Colonic mucosa (tissue), 4 donors: Measurements from ENCODE around the gene RIPK4. TPM values are rescaled to one million over a fixed set of nuclear protein-coding genes. Genes with fewer than 3 reads are reported as not detected.
"Not testable (repeated sequence)": the region's sequence is repeated elsewhere in the genome, so short reads cannot be mapped to it uniquely, and the experiment has no call there.

ENCODE experiments used
- DNase-seq: peaks from one replicate; pipeline ENCODE4 v3.0.0-alpha.2; 2020
- H3K27ac ChIP-seq: fragments of 200-600 bp; one replicate; pipeline ENCODE4 v1.8.0; 2021
- H3K27me3 ChIP-seq: fragments of 200-600 bp; one replicate; pipeline ENCODE4 v1.8.0; 2021
- H3K36me3 ChIP-seq: fragments of 200-600 bp; one replicate; pipeline ENCODE4 v1.8.0; 2021
- H3K4me1 ChIP-seq: fragments of 200-600 bp; one replicate; pipeline ENCODE4 v1.8.0; 2021; ENCODE audit warnings: mild to moderate bottlenecking
- H3K4me3 ChIP-seq: fragments of 200-600 bp; one replicate; pipeline ENCODE4 v1.8.0; 2021
- H3K9ac ChIP-seq, 2 donors: one replicate each; pipeline ENCODE4 v1.7.0; 2013; ENCODE audit warnings: control low read depth in 2 of 2, low read depth in 2 of 2, low read length in 2 of 2
- H3K9me3 ChIP-seq: fragments of 200-600 bp; one replicate; pipeline ENCODE4 v1.8.0; 2021
- intact Hi-C: fragments of 100-400 bp; cut with DNase I; formaldehyde crosslinking; loops from one replicate; pipeline ENCODE4 v1.14.1; 2022
- total RNA-seq, 2 donors: library from RNA; stranded (reverse); fragmentation: NEBNext Ultra II Directional in 1 of 2; extraction: Animal tissue kit (Norgen Biotek cat#: 25700) in 1 of 2; gene quantifications; one replicate each; pipeline ENCODE4 v1.2.1, GENCODE V29; 2021
- TF ChIP-seq, protein P1 (sequence below): fragments of 200-600 bp; IDR thresholded peaks from one replicate; pipeline ENCODE4 v1.8.0; 2022; ENCODE audit warnings: antibody characterized with exemption, mild to moderate bottlenecking
- donor health status: healthy.
- donor health status: DM: no; HTN: no; CAD: no.
- donor health status: DM: no; HTN: no; CAD: no.

RIPK4 gene
- total RNA-seq, 2 donors from 2014 or later, result 10.1 to 10.5 TPM

DNA sequence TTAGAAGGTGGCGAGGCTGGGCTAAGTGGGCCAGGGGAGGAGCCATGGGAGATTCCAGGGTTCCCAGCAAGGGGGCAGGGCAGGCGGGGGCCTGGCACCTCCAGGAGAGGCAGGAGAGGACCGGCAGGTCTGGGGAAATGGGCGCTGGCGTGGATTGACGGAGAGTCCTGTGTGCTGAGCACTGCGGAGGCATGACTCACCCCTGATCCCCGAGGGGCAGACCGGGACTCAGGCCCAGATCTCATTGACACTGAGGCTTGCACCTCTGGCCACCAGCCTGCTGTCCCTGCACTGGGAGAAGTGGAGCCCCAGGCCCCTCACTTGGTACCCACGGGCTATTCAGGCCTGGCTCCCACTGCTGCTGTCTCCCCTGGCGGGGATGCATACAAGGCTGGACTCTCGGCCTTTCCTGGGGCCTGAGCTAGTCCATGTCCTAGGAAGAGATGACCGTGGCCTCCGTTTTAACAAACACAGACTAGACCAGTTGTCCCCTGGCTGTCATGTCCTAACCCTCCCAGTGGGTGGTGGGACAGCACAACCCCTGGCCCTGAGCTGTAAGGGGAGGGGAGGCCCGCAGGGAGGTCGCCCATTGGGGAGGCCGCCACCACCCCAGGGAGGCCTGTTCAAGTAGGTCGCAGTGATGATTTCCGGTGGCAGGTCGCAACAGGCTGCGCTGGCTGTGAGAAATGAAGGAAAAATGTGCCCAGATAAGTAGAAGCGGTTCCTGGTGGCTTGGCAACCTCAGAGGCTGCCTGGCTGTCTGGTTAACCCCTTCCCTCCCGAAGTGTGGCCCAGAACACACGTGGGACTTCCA lies 39.7 kb downstream of the RIPK4 start:
- TF ChIP-seq, protein P1, sequence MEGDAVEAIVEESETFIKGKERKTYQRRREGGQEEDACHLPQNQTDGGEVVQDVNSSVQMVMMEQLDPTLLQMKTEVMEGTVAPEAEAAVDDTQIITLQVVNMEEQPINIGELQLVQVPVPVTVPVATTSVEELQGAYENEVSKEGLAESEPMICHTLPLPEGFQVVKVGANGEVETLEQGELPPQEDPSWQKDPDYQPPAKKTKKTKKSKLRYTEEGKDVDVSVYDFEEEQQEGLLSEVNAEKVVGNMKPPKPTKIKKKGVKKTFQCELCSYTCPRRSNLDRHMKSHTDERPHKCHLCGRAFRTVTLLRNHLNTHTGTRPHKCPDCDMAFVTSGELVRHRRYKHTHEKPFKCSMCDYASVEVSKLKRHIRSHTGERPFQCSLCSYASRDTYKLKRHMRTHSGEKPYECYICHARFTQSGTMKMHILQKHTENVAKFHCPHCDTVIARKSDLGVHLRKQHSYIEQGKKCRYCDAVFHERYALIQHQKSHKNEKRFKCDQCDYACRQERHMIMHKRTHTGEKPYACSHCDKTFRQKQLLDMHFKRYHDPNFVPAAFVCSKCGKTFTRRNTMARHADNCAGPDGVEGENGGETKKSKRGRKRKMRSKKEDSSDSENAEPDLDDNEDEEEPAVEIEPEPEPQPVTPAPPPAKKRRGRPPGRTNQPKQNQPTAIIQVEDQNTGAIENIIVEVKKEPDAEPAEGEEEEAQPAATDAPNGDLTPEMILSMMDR, result no peak
- H3K9ac ChIP-seq, result no peak overlapping the region
- H3K27ac ChIP-seq, result no peak overlapping the region
- H3K27me3 ChIP-seq, result no peaks in the 10 kb centered on the region
- H3K36me3 ChIP-seq, result no peaks in the 10 kb centered on the region
- intact Hi-C loops, result no loop called here
- no peaks in the 10 kb centered on the region for H3K4me1 ChIP-seq
- no peak overlapping the region for H3K4me3 ChIP-seq
- H3K9me3 ChIP-seq, result no peaks in the 10 kb centered on the region
- DNase-seq, result no peak

DNA sequence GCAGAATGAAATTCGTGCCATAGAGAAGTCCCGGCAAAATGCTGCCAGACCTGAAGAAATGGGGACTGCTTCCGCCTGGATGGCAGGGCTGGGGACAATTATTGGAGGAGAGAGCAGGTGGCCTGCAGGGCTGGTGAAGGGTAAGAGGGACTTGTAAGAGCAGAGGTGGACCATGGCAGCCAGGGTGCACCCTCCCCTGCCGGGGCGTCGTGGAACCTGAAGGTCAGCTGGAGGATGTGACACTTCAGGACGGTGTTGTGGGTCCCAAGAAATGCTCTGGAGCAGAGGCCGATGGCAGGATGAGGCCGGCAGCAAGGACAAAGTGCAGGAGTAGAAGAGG lies 40.3 kb downstream of the RIPK4 start:
- no peak overlapping the region for H3K4me3 ChIP-seq
- H3K9me3 ChIP-seq, result no peaks in the 10 kb centered on the region
- H3K27ac ChIP-seq, result no peak overlapping the region
- H3K4me1 ChIP-seq, result no peaks in the 10 kb centered on the region
- H3K9ac ChIP-seq, result no peak overlapping the region
- intact Hi-C loops, result no loop called here
- no peak for DNase-seq
- no peaks in the 10 kb centered on the region for H3K27me3 ChIP-seq
- TF ChIP-seq, protein P1, result no peak
- no peaks in the 10 kb centered on the region for H3K36me3 ChIP-seq

DNA sequence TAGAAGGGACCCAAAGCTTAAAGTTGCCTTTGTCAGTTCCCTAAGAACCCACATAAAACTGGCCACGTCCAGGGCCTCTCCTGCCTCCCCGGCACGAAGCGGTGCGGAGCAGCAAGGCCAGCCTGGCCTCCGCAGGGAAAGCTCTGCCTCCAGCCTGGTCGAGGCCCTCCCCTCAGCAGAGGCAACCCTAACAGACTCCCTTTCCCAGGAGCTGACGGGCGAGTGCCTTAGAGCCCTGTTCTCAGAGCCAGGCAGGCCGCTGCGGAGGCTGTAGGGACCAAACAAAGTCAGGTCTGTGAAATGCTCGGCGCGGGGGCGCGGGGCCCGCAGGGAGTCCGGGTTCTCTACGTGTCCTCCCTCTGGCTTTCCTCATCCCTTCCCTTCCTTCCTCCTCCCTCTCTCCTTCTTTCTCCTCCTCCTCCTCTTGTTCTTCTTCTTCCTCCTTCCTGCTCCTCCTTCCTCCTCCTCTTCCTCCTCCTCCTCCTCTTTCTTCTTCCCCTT lies 40.7 kb downstream of the RIPK4 start:
- H3K27ac ChIP-seq, result no peak overlapping the region
- no peak overlapping the region for H3K9ac ChIP-seq
- no peak overlapping the region for H3K4me3 ChIP-seq
- no peaks in the 10 kb centered on the region for H3K36me3 ChIP-seq
- no peaks in the 10 kb centered on the region for H3K27me3 ChIP-seq
- no peaks in the 10 kb centered on the region for H3K9me3 ChIP-seq
- intact Hi-C loops, result no loop called here
- no peak for DNase-seq
- TF ChIP-seq, protein P1, result no peak
- no peaks in the 10 kb centered on the region for H3K4me1 ChIP-seq

DNA sequence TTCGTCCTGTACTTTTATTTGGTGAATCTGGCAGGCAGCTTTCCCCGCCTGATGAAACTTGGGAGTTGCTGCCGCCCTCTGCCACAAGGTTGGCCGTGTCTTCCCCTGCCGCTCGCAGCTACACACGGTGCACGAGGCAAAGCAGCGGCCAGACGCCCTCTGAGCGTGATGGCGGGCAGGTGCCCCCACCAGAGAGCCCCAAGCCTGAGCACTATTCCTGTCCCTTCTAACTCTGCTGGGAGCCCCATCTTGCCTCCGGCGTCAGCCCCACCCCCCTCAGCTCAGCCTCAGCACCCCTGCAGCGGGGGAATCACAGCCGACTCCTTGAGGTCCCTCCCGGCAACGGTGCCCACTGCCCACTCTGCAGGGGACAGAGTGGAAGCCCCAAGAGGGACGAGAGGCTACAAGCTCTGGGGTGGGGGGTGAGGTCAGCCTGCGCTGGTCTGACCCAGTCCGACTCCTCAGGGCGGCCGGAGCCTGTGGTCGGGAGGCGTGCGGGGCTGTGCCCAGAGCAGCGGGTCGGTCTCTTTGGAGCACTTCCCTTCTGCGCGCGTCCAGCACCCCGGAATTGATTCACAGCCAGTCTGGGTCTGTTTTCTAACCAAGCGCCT lies 41.3 kb downstream of the RIPK4 start:
- no peak overlapping the region for H3K27ac ChIP-seq
- TF ChIP-seq, protein P1, result no peak
- no peaks in the 10 kb centered on the region for H3K27me3 ChIP-seq
- H3K4me1 ChIP-seq, result no peaks in the 10 kb centered on the region
- H3K36me3 ChIP-seq, result no peaks in the 10 kb centered on the region
- no peaks in the 10 kb centered on the region for H3K9me3 ChIP-seq
- no peak for DNase-seq
- intact Hi-C loops, result no loop called here
- H3K4me3 ChIP-seq, result no peak overlapping the region
- no peak overlapping the region for H3K9ac ChIP-seq

DNA sequence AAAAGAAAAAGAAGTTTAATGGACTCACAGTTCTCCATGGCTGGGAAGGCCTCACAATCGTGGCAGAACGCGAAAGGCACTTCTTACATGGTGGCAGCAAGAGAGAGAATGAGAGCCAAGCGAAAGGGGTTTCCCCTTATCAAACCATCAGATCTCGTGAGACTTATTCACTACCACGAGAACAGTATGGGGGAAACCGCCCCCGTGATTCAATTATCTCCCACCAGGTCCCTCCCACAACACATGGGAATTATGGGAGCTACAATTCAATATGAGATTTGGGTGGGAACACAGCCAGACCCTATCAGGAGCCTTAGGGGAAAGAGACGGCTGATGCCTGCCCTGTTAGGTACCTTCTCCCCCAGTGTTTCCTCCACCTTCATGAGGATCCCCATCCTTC lies 43.0 kb downstream of the RIPK4 start:
- DNase-seq, H3K9ac ChIP-seq, H3K27ac ChIP-seq, intact Hi-C loops, H3K9me3 ChIP-seq, H3K27me3 ChIP-seq, H3K4me1 ChIP-seq, H3K36me3 ChIP-seq, H3K4me3 ChIP-seq: not testable (repeated sequence)
